AG04450 (cell line): ENCODE results near the gene APBB3. TPM values are rescaled to one million over a fixed set of nuclear protein-coding genes. Genes with fewer than 3 reads are reported as not detected.

Experiments used
- CTCF ChIA-PET: fragments of 300-600, 350-600 bp; formaldehyde crosslinking; extraction: SDS; loops from one replicate; lab custom pipeline; 2022; ENCODE audit warnings: antibody characterized with exemption, inconsistent platforms; lab: Charles Lee
- POLR2A ChIA-PET: fragments of 350-600 bp; formaldehyde crosslinking; extraction: SDS; loops from one replicate; lab custom pipeline; 2021; ENCODE audit warnings: antibody characterized with exemption, inconsistent platforms; lab: Yijun Ruan, JAX
- DNase-seq: peaks from one replicate; pipeline ENCODE4 v3.0.0-alpha.2; 2011; ENCODE audit warnings: low read depth, low spot score
- H3K27ac ChIP-seq: one replicate; pipeline ENCODE4 v1.5.1; 2012; ENCODE audit warnings: low read depth, low read length, control low read depth
- H3K27me3 ChIP-seq: one replicate; pipeline ENCODE4 v1.6.0; 2012; ENCODE audit warnings: low read length; ENCODE audit not compliant: control insufficient read depth, insufficient read depth
- H3K4me3 ChIP-seq: 2 replicates; pipeline ENCODE4 v1.5.1; 2011; ENCODE audit warnings: mild to moderate bottlenecking, low read depth, low read length, control low read depth
- H3K9me3 ChIP-seq: 2 replicates; pipeline ENCODE4 v1.5.1; 2012; ENCODE audit warnings: low read length; ENCODE audit not compliant: control insufficient read depth, insufficient read depth
- CTCF ChIP-seq: IDR thresholded peaks from 2 replicates; pipeline ENCODE4 v1.5.1; 2011; ENCODE audit warnings: low read depth, low read length, control low read depth, inconsistent platforms
- polyA plus RNA-seq: library from polyadenylated mRNA; depleted of rRNA; stranded (reverse); fragments of >200 nt; gene quantifications from 2 replicates; pipeline ENCODE4 v1.2.3, GENCODE V29; 2011; rRNA removed
- small RNA-seq: library from RNA; depleted of rRNA; stranded (forward); fragments of <200 nt; gene quantifications from one replicate; pipeline ENCODE3, GENCODE V24; 2012; ENCODE audit warnings: low read depth; ENCODE audit not compliant: insufficient read length

The APBB3 gene
- polyA plus RNA-seq, 1 experiment: 13.6 TPM

GRCh38 chr5:140513124-140513523 lies 51.3 kb downstream of the APBB3 start:
- Histone ChIP-seq H3K4me3 (no peak overlapping the region), H3K27me3 (no peaks in the 10 kb centered on the region), H3K9me3 (no peaks in the 10 kb centered on the region), H3K27ac (no peak overlapping the region)
- CTCF ChIA-PET: interaction anchor here (0.7 kb wide), 2 partner anchors 25 to 134 kb away, joined by 4 to 7 read pairs; no protein-coding TSS in a partner anchor
- no peak for TF ChIP-seq CTCF
- POLR2A ChIA-PET: no interaction called here
- no peak for DNase-seq

- H3K4me3 ChIP-seq: no peak overlapping the region
- DNase-seq: no peak
- no peak for TF ChIP-seq CTCF
- POLR2A ChIA-PET: no interaction called here
- no peaks in the 10 kb centered on the region for H3K27me3 ChIP-seq
- CTCF ChIA-PET: no interaction called here
- H3K27ac ChIP-seq: no peak overlapping the region
- H3K9me3 ChIP-seq: no peaks in the 10 kb centered on the region
Observed at GRCh38 chr5:140509898-140510297, 54.5 kb downstream of the APBB3 start.

Small RNA genes lying within 50 kb of the gene (small RNA-seq; reads per million reads assigned to genes)
- gene RF00279 (not detected), gene RF00443 (not detected)

Other genes starting within 250 kb of the APBB3 start
- 6.6 and 7.0 TPM in 2 replicates for gene HBEGF, start 218.0 kb downstream of the APBB3 start, polyA plus RNA-seq
- gene SLC4A9, start 204.4 kb downstream of the APBB3 start, polyA plus RNA-seq: not detected in 2 replicates
- 54.3 and 56.6 TPM in 2 replicates for gene ANKHD1, start 162.8 kb downstream of the APBB3 start, polyA plus RNA-seq
- gene EIF4EBP3, start 16.9 kb downstream of the APBB3 start, polyA plus RNA-seq: 1.7 and 2.8 TPM in 2 replicates
- 52.3 and 52.8 TPM in 2 replicates for gene SRA1, start 7.1 kb downstream of the APBB3 start, polyA plus RNA-seq
- gene SLC35A4, start 230 bp upstream of the APBB3 start, polyA plus RNA-seq: 63.4 and 86.2 TPM in 2 replicates
- 0.29 and 0.71 TPM in 2 replicates for gene CD14, start 68.6 kb upstream of the APBB3 start, polyA plus RNA-seq
- gene TMCO6, start 74.9 kb upstream of the APBB3 start, polyA plus RNA-seq: 5.0 and 5.7 TPM in 2 replicates
- gene NDUFA2, start 83.0 kb upstream of the APBB3 start, polyA plus RNA-seq: 64.0 and 85.6 TPM in 2 replicates
- gene IK, start 83.2 kb upstream of the APBB3 start, polyA plus RNA-seq: 118 and 136 TPM in 2 replicates
- 13.6 and 14.3 TPM in 2 replicates for gene WDR55, start 100.3 kb upstream of the APBB3 start, polyA plus RNA-seq
- 0.14 and 0.31 TPM in 2 replicates for gene DND1, start 109.0 kb upstream of the APBB3 start, polyA plus RNA-seq
- gene HARS1, start 126.8 kb upstream of the APBB3 start, polyA plus RNA-seq: 93.6 and 98.8 TPM in 2 replicates
- 39.9 and 48.6 TPM in 2 replicates for gene HARS2, start 126.9 kb upstream of the APBB3 start, polyA plus RNA-seq
- gene ZMAT2, start 135.8 kb upstream of the APBB3 start, polyA plus RNA-seq: 66.6 and 82.8 TPM in 2 replicates
- gene PCDHA1, start 221.5 kb upstream of the APBB3 start, polyA plus RNA-seq: 0.06 and 0.09 TPM in 2 replicates
- gene PCDHA2, start 230.3 kb upstream of the APBB3 start, polyA plus RNA-seq: 0.05 and 0.07 TPM in 2 replicates
- 0.20 and 0.27 TPM in 2 replicates for gene PCDHA3, start 236.5 kb upstream of the APBB3 start, polyA plus RNA-seq
- not detected in 2 replicates for gene PCDHA4, start 242.5 kb upstream of the APBB3 start, polyA plus RNA-seq